ENCODE data around the gene SV2C. TPM values are rescaled to one million over a fixed set of nuclear protein-coding genes. Genes with fewer than 3 reads are reported as not detected.

Gene SV2C
- total and polyA plus RNA-seq, 7 donors, result under 0.01 to 0.01 TPM; not detected in 5

DNA sequence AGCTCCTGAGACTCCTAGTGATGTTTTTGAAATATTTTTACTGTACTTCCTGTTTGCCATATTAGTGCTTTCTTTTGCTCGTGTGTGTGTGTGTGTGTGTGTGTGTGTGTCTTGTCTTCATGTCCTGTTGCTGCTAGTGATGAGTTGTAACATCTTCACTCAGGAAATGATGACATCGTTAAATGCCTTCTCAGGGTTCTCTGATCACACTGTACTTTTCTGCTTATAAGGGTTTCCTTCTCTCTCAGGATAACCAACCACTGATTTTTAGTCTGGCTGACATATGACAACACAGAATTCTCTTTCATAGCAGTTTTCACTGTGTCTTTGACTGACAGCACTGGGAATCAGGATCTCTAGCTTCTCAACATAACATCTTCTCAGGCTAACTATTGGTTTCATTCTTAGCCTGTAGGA, 16.1 kb downstream of the SV2C start:
- no peaks in the 10 kb centered on the region for H3K27me3 ChIP-seq (ENCODE audit: insufficient read depth in 3 of 3, low read length in 2 of 3)
- H3K9me3 ChIP-seq, result no peaks in the 10 kb centered on the region
- DNase-seq (no peak), ATAC-seq (no peak)
- TF ChIP-seq, protein P1, sequence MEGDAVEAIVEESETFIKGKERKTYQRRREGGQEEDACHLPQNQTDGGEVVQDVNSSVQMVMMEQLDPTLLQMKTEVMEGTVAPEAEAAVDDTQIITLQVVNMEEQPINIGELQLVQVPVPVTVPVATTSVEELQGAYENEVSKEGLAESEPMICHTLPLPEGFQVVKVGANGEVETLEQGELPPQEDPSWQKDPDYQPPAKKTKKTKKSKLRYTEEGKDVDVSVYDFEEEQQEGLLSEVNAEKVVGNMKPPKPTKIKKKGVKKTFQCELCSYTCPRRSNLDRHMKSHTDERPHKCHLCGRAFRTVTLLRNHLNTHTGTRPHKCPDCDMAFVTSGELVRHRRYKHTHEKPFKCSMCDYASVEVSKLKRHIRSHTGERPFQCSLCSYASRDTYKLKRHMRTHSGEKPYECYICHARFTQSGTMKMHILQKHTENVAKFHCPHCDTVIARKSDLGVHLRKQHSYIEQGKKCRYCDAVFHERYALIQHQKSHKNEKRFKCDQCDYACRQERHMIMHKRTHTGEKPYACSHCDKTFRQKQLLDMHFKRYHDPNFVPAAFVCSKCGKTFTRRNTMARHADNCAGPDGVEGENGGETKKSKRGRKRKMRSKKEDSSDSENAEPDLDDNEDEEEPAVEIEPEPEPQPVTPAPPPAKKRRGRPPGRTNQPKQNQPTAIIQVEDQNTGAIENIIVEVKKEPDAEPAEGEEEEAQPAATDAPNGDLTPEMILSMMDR (IDR thresholded peaks at IDR 0.05), result no peak
- H3K27ac ChIP-seq, result no peak overlapping the region
- WGBS, 3 donors, result 42 to 49% (median 43%) methylated on average over 2 of the region's 2 CpGs
- intact Hi-C loops (cut with DNase I), result no loop called here
- no peaks in the 10 kb centered on the region for H3K4me1 ChIP-seq
- no peaks in the 10 kb centered on the region for H3K36me3 ChIP-seq (ENCODE audit: insufficient read depth in 1 of 2, low read depth in 1 of 2)
- H3K4me3 ChIP-seq, result no peak overlapping the region

DNA sequence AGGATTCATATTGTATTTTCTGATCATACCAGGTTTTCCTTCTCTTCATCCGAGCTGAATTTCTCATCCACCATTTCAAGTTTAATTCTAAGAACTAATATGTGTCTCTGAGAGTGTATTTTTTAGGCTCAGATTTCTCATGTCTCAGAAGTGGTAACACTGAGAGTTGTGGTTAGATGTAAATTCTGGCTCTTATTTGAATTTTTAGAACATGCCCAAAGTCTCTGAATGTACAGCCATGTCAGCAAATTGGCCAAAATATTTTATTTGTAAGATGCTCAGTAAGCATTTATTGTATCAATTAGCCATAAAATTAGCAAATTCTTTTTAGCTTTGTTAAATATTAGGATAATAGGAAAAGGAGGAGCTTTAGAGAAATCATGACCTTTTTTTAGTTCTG, 16.6 kb downstream of the SV2C start:
- H3K4me3 ChIP-seq, result no peak overlapping the region
- no peaks in the 10 kb centered on the region for H3K9me3 ChIP-seq
- WGBS, 3 donors, result 73 to 86% (median 84%) methylated on average over 1 of the region's 1 CpG
- no peaks in the 10 kb centered on the region for H3K4me1 ChIP-seq
- TF ChIP-seq, protein P1 (IDR thresholded peaks at IDR 0.05), result no peak
- no peaks in the 10 kb centered on the region for H3K36me3 ChIP-seq (ENCODE audit: insufficient read depth in 1 of 2, low read depth in 1 of 2)
- H3K27ac ChIP-seq, result no peak overlapping the region
- intact Hi-C loops (cut with DNase I), result no loop called here
- no peaks in the 10 kb centered on the region for H3K27me3 ChIP-seq (ENCODE audit: insufficient read depth in 3 of 3, low read length in 2 of 3)
- no peak for ATAC-seq
- no peak for DNase-seq

DNA sequence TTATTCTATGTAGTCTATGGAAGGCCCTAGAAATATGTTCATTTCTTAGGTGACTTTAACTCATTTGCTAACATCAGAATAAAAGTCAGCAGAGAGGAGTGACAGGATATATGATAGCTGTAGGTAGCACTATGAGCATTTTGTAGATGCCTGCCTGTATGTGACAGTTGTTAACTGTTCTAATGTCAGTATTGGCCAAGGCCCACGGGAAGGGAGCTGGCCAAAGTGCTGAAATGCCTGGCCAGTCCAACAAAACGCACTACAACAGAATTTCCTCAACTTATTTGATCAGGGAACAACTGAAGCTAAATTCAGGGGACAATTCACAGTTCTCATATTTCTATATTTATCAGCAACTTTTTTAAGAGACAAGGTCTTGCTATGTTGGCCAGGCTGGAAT, 20.8 kb downstream of the SV2C start:
- Histone ChIP-seq H3K36me3 (ENCODE audit: insufficient read depth in 1 of 2, low read depth in 1 of 2) (no peaks in the 10 kb centered on the region), H3K4me1 (no peaks in the 10 kb centered on the region), H3K9me3 (no peaks in the 10 kb centered on the region), H3K4me3 (no peak overlapping the region), H3K27me3 (ENCODE audit: insufficient read depth in 3 of 3, low read length in 2 of 3) (no peaks in the 10 kb centered on the region), H3K27ac (no peak overlapping the region)
- DNase-seq (no peak), ATAC-seq (no peak)
- intact Hi-C loops (cut with DNase I), result no loop called here
- TF ChIP-seq, protein P1 (IDR thresholded peaks at IDR 0.05), result no peak
- 0 to 1% (median 1%) methylated on average over 2 of the region's 2 CpGs for whole genome bisulfite sequencing, 3 donors

DNA sequence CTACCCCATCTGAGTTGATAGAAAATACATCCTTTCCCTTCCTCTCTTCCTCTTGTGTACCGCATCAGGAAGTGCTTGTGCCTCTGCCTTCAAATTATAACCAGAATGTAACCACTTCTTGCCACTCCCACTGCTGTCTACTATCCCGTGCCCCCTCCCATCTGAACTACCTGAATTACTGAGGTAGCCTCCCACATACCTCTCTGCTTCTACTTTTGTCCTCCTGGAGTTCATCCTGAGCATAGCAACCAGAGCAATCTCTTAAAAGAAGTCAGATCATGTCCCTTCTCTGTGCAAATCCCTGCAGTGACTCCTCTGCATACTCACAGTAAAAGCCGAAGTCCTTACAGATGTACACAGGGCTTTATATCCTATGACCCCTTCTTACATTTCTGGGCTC, 23.0 kb downstream of the SV2C start:
- Histone ChIP-seq H3K4me1 (no peaks in the 10 kb centered on the region), H3K36me3 (ENCODE audit: insufficient read depth in 1 of 2, low read depth in 1 of 2) (no peaks in the 10 kb centered on the region), H3K4me3 (no peak overlapping the region), H3K9me3 (no peaks in the 10 kb centered on the region), H3K27ac (no peak overlapping the region), H3K27me3 (ENCODE audit: insufficient read depth in 3 of 3, low read length in 2 of 3) (no peaks in the 10 kb centered on the region)
- ATAC-seq, result no peak
- TF ChIP-seq, protein P1 (IDR thresholded peaks at IDR 0.05), result no peak
- 50 to 71% (median 63%) methylated on average over 3 of the region's 3 CpGs for WGBS, 3 donors
- DNase-seq, result no peak
- intact Hi-C loops (cut with DNase I), result no loop called here

DNA sequence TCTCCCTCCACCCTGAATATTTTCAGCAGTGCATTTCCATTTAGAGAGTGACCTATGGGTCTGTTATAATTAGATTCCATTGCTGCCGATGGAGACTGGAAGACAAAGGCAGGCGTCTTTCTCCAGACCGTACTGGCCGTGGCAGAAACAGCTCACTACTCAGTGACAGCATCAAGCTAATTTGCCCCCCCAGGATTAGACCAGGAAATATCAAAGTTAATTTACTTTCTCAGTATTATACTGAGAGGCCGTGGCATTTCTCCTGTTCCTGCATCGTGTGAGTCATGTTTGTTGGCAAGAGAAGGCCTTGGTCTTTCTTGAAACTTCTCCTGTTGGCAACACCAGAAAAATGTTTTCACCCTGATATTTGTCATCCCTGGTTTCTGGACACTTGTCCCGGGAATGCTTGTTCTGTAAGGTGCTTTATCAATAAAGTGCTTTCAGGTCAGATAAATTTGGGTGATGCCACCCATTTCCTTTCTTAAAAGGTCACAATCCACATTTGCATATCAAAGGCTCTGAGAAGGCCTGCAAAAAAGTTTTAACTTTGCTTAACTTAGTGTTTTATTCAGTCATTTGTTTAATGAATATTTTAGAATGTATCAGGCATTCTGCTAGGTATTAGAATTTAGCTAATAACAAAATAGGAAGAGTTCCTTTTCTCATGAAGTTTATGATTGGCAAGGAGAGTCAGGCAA, 28.4 kb downstream of the SV2C start:
- H3K9me3 ChIP-seq, result no peaks in the 10 kb centered on the region
- WGBS, 3 donors, result 64 to 68% (median 65%) methylated on average over 7 of the region's 7 CpGs
- no peak overlapping the region for H3K27ac ChIP-seq
- no peak for ATAC-seq
- H3K27me3 ChIP-seq (ENCODE audit: insufficient read depth in 3 of 3, low read length in 2 of 3), result no peaks in the 10 kb centered on the region
- no peak for DNase-seq
- no peak overlapping the region for H3K4me3 ChIP-seq
- intact Hi-C loops (cut with DNase I), result no loop called here
- TF ChIP-seq, protein P1 (IDR thresholded peaks at IDR 0.05), result no peak
- no peaks in the 10 kb centered on the region for H3K4me1 ChIP-seq
- H3K36me3 ChIP-seq (ENCODE audit: insufficient read depth in 1 of 2, low read depth in 1 of 2), result no peaks in the 10 kb centered on the region
